Neural progenitor cell (in vitro differentiated cells): Measurements from ENCODE around the gene PPARG.

ENCODE experiments used
- EZH2 ChIP-seq: fragments of 200-600 bp; sonication (generic); IDR thresholded peaks from 2 replicates; pipeline ENCODE4 v1.6.1; 2017; ENCODE audit warnings: antibody characterized with exemption, mild to moderate bottlenecking, moderate library complexity
- EZH2phosphoT487 ChIP-seq: fragments of 200-600 bp; sonication (generic); IDR thresholded peaks from 2 replicates; pipeline ENCODE4 v1.6.1; 2017; ENCODE audit warnings: antibody characterized with exemption
- TF ChIP-seq, protein P1 (sequence below): fragments of 200-600 bp; sonication (generic); IDR thresholded peaks from 2 replicates; pipeline ENCODE4 v1.5.1; 2017; ENCODE audit warnings: antibody characterized with exemption, mild to moderate bottlenecking

DNA sequence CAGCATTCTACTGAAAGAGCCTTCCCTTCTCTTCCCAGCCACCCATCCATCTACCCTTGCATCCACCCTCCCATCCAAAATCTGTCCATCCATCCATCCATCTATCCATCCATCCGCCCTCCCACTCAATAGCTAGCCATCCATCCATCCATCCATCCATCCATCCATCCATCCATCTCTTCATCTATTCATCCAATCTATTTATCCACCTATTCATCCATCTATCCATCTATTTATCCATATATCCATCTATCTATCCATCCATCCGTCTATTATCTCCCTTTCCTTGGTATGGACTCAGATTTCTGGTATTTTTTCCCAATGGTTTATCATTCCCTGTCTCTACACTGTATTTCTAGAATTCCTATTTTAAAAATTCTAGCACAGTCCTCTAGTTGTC lies 46.1 kb upstream of the PPARG start:
- TF ChIP-seq, protein P1, sequence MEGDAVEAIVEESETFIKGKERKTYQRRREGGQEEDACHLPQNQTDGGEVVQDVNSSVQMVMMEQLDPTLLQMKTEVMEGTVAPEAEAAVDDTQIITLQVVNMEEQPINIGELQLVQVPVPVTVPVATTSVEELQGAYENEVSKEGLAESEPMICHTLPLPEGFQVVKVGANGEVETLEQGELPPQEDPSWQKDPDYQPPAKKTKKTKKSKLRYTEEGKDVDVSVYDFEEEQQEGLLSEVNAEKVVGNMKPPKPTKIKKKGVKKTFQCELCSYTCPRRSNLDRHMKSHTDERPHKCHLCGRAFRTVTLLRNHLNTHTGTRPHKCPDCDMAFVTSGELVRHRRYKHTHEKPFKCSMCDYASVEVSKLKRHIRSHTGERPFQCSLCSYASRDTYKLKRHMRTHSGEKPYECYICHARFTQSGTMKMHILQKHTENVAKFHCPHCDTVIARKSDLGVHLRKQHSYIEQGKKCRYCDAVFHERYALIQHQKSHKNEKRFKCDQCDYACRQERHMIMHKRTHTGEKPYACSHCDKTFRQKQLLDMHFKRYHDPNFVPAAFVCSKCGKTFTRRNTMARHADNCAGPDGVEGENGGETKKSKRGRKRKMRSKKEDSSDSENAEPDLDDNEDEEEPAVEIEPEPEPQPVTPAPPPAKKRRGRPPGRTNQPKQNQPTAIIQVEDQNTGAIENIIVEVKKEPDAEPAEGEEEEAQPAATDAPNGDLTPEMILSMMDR, result no peak
- TF ChIP-seq EZH2, result no peak
- no peak for TF ChIP-seq EZH2phosphoT487
